Spleen (tissue), 11 donors: ENCODE measurements around the gene KRT23. TPM values are rescaled to one million over a fixed set of nuclear protein-coding genes. Genes with fewer than 3 reads are reported as not detected.

Experiments used
- DNase-seq: peaks from one replicate; pipeline ENCODE4 v3.0.0-alpha.2; 2020
- H3K27ac ChIP-seq, 8 donors: fragments of 200-600 bp; sonication (generic) in 7 of 8; 1 replicate in 4 of 8; 2 replicates in 4 of 8; pipeline versions ENCODE4 v1.5.0 to v1.8.0; 2016 to 2021; ENCODE audit warnings: inconsistent platforms in 4 of 8, mild to moderate bottlenecking in 4 of 8, moderate library complexity in 1 of 8
- H3K27me3 ChIP-seq, 7 donors: fragments of 200-600 bp; sonication (generic) in 6 of 7; replicated peaks in 1 of 7; 1 replicate in 4 of 7; 2 replicates in 3 of 7; pipeline versions ENCODE4 v1.5.0 to v1.8.0; 2016 to 2021; ENCODE audit warnings: inconsistent platforms in 3 of 7, mild to moderate bottlenecking in 1 of 7
- H3K36me3 ChIP-seq, 6 donors: fragments of 200-600 bp; sonication (generic) in 5 of 6; 1 replicate in 4 of 6; 2 replicates in 2 of 6; pipeline versions ENCODE4 v1.5.0 to v1.8.0; 2016 to 2021; ENCODE audit warnings: inconsistent platforms in 2 of 6
- H3K4me1 ChIP-seq, 6 donors: fragments of 200-600 bp; sonication (generic) in 5 of 6; 1 replicate in 3 of 6; 2 replicates in 3 of 6; pipeline versions ENCODE4 v1.5.0 to v1.8.0; 2016 to 2021; ENCODE audit warnings: inconsistent platforms in 3 of 6
- H3K4me3 ChIP-seq, 8 donors: fragments of 200-600 bp; sonication (generic) in 7 of 8; 1 replicate in 4 of 8; 2 replicates in 4 of 8; pipeline versions ENCODE4 v1.5.0 to v1.8.0; 2016 to 2021; ENCODE audit warnings: inconsistent platforms in 4 of 8, mild to moderate bottlenecking in 4 of 8, moderate library complexity in 2 of 8
- H3K9me3 ChIP-seq, 8 donors: fragments of 200-600 bp; sonication (generic) in 7 of 8; 1 replicate in 4 of 8; 2 replicates in 4 of 8; pipeline versions ENCODE4 v1.5.0 to v1.8.0; 2016 to 2021; ENCODE audit warnings: inconsistent platforms in 4 of 8
- CTCF ChIP-seq, 11 experiments: fragments of 200-600 bp in 7 of 11; fragments of 450-650 bp in 4 of 11; sonication (generic) in 4 of 11; IDR thresholded peaks in 8 of 11; conservative IDR thresholded peaks in 3 of 11; 1 replicate in 7 of 11; 2 replicates in 4 of 11; pipeline versions ENCODE4 v1.4.0 to v1.8.0; 2016 to 2021; ENCODE audit warnings: antibody characterized with exemption in 11 of 11, inconsistent platforms in 4 of 11, mild to moderate bottlenecking in 1 of 11
- POLR2A ChIP-seq, 3 donors: fragments of 450-650 bp; IDR thresholded peaks; one replicate each; pipeline ENCODE4 v1.5.1; 2017; ENCODE audit warnings: antibody characterized with exemption in 3 of 3, mild to moderate bottlenecking in 1 of 3
- POLR2AphosphoS5 ChIP-seq, 3 donors: sonication (generic); formaldehyde crosslinking; IDR thresholded peaks; one replicate each; pipeline ENCODE4 v1.5.1; 2017; ENCODE audit warnings: antibody characterized with exemption in 3 of 3
- WGBS, 5 donors: extraction: QIAGEN DNeasy Blood & Tissue Kit in 3 of 5; methylation state at CpG; one replicate each; pipeline versions ENCODE4 v1.1.5 to v1.1.7; 2013 to 2018; 5-methylcytosine and 5-hydroxymethylcytosine counted together
- intact Hi-C: fragments of 100-400 bp; cut with DNase I; formaldehyde crosslinking; loops from one replicate; pipeline ENCODE4 v1.15.0; 2023; ENCODE audit warnings: low total_unique reads
- polyA plus RNA-seq, 3 donors: library from polyadenylated mRNA; stranded (reverse); fragments of 200-250 nt; gene quantifications; one replicate each; pipeline ENCODE4 v1.2.1, GENCODE V29; 2013
- total RNA-seq, 7 donors: library from RNA; depleted of rRNA in 3 of 7; stranded (reverse); fragments of >200 nt in 3 of 7; fragmentation: NEBNext Ultra II Directional in 4 of 7; extraction: Animal tissue kit (Norgen Biotek cat#: 25700) in 4 of 7; gene quantifications; one replicate each; pipeline versions ENCODE4 v1.1.0 to v1.2.1, GENCODE V29; 2016 to 2021
- donor health status: healthy with polysubstance abuse.
- donor health status: DM: no; HTN: no; CAD: no; lungs with moderate emphysema.
- donor health status: DM: no; HTN: no; CAD: no.
- donor health status: Bipolar disorder and iron deficiency.
- donor health status: healthy.
- donor health status: DM: no; HTN: no; CAD: no.
- donor health status: DM: yes; HTN: yes; CAD: no.

Gene KRT23
- total and polyA plus RNA-seq, 10 donors = 0.03 to 21.7 (median 2.9) TPM

- Histone ChIP-seq H3K4me3 (no peak overlapping the region), H3K27ac (no peak overlapping the region), H3K9me3 (no peaks in the 10 kb centered on the region), H3K27me3 (peaks cover 0 to 64% (median 13%) of the 10 kb centered on the region in 7 donors), H3K4me1 (no peaks in the 10 kb centered on the region), H3K36me3 (no peaks in the 10 kb centered on the region)
- 91 to 97% (median 96%) methylated on average over 2 of the region's 2 CpGs for WGBS, 5 donors
- no peak for DNase-seq
- intact Hi-C loops = no loop called here
- TF ChIP-seq POLR2AphosphoS5 (IDR thresholded peaks at IDR 0.05) (no peak), POLR2A (IDR thresholded peaks at IDR 0.05) (no peak), CTCF (IDR thresholded peaks at IDR 0.05 in 8 of 11, conservative IDR thresholded peaks at IDR 0.05 in 3 of 11) (no peak)
These were observed 13.7 kb upstream of the KRT23 start for GRCh38 chr17:40951011-40951622.

- intact Hi-C loops = no loop called here
- H3K4me1 ChIP-seq = no peaks in the 10 kb centered on the region
- 78 to 86% (median 83%) methylated on average over 7 of the region's 7 CpGs for WGBS, 5 donors
- TF ChIP-seq POLR2AphosphoS5 (IDR thresholded peaks at IDR 0.05) (no peak), CTCF (IDR thresholded peaks at IDR 0.05 in 8 of 11, conservative IDR thresholded peaks at IDR 0.05 in 3 of 11) (no peak), POLR2A (IDR thresholded peaks at IDR 0.05) (no peak)
- H3K27ac ChIP-seq = no peak overlapping the region
- H3K9me3 ChIP-seq = no peaks in the 10 kb centered on the region
- no peak overlapping the region for H3K4me3 ChIP-seq
- no peak for DNase-seq
- H3K36me3 ChIP-seq = no peaks in the 10 kb centered on the region
- H3K27me3 ChIP-seq = peaks cover 0 to 73% (median 13%) of the 10 kb centered on the region in 7 donors
These were observed 12.7 kb upstream of the KRT23 start for GRCh38 chr17:40950176-40950575.

GRCh38 chr17:40949418-40949817 is 12.0 kb upstream of the KRT23 start:
- no peaks in the 10 kb centered on the region for H3K9me3 ChIP-seq
- intact Hi-C loops = no loop called here
- H3K27ac ChIP-seq = no peak overlapping the region
- H3K27me3 ChIP-seq = peaks cover 0 to 68% (median 13%) of the 10 kb centered on the region in 7 donors
- no peak for DNase-seq
- no peak overlapping the region for H3K4me3 ChIP-seq
- H3K36me3 ChIP-seq = no peaks in the 10 kb centered on the region
- 39 to 59% (median 51%) methylated on average over 10 of the region's 10 CpGs for WGBS, 5 donors
- no peak for TF ChIP-seq CTCF (IDR thresholded peaks at IDR 0.05 in 8 of 11, conservative IDR thresholded peaks at IDR 0.05 in 3 of 11)
- TF ChIP-seq POLR2AphosphoS5 (IDR thresholded peaks at IDR 0.05) = no peak
- TF ChIP-seq POLR2A (IDR thresholded peaks at IDR 0.05) = no peak
- no peaks in the 10 kb centered on the region for H3K4me1 ChIP-seq

- DNase-seq = no peak
- Histone ChIP-seq H3K4me1 (no peaks in the 10 kb centered on the region), H3K9me3 (no peaks in the 10 kb centered on the region), H3K27ac (no peak overlapping the region), H3K27me3 (peaks cover 0 to 62% (median 13%) of the 10 kb centered on the region in 7 donors), H3K36me3 (no peaks in the 10 kb centered on the region), H3K4me3 (no peak overlapping the region)
- WGBS, 5 donors = 60 to 82% (median 62%) methylated on average over 2 of the region's 2 CpGs
- intact Hi-C loops = no loop called here
- no peak for TF ChIP-seq POLR2A (IDR thresholded peaks at IDR 0.05)
- no peak for TF ChIP-seq CTCF (IDR thresholded peaks at IDR 0.05 in 8 of 11, conservative IDR thresholded peaks at IDR 0.05 in 3 of 11)
- TF ChIP-seq POLR2AphosphoS5 (IDR thresholded peaks at IDR 0.05) = no peak
These were observed 10.5 kb upstream of the KRT23 start for GRCh38 chr17:40947929-40948328.
